GM19099 (cell line): Measurements from ENCODE around the gene PRRG3.

Experiments
- POLR2A ChIP-seq: IDR thresholded peaks from 3 replicates; pipeline ENCODE4 v1.6.1; 2011; ENCODE audit warnings: low read depth; ENCODE audit not compliant: insufficient read length; ENCODE audit errors: extremely low read depth

Gene PRRG3

GRCh38 chrX:151701531-151701930 is 6.3 kb downstream of the PRRG3 start:
- TF ChIP-seq POLR2A: no peak

DNA sequence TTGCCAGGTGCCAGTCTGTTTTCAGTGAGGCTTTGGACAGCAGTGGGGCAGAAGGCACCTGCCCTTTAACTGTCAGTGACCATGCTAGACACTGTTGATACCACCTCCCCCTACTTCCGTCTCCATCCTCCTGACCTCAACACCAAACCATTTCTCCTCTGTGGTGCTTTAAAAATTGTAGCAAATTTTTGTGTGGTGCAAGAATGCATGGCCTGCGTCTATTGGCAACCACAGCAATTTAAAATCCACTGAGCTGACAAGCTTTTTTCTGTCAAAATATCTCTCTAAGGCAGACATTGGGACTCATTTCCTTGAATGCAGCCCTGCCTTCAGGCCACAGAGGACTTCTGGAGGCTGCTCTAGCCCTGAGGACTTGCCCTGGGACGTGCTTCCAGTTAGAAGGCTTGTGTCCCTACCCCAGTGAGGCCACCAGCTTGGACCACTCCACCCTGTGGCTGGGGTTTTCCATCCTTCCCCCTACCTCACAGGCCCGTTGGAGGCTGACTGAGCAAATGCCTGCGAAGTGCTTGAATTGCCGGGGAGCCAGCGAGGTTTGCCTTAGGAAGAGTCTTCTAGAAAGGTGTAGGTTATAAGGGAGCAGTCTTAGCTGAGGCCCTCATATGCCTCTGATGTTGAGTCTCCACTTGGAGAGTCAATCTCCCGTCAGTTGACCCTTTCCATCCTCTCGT is 6.9 kb downstream of the PRRG3 start:
- TF ChIP-seq POLR2A: no peak

- TF ChIP-seq POLR2A: no peak
Measured at GRCh38 chrX:151702741-151703340, 7.6 kb downstream of the PRRG3 start.

- no peak for TF ChIP-seq POLR2A
Measured at GRCh38 chrX:151703487-151703886, 8.2 kb downstream of the PRRG3 start.

GRCh38 chrX:151704041-151704663 is 8.9 kb downstream of the PRRG3 start:
- TF ChIP-seq POLR2A: no peak

DNA sequence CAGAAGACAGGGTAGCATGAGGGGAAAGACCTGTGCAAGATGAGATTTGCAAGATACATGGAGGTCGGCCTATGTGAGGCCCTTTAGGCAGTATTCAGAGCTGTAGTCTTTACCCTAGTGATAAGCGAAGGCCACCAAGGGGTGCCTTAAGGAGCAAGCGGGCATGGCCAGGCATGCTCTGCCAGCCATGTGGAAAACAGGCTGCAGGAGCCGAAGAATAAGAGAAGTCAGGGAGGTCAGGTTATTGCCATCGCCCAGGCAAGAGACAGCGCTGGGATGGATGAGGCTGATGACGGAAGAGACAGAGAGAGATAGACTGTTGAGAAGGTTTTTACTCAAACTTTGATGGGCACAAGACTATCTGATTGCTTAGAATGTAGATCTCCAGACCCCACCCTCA is 13.6 kb downstream of the PRRG3 start:
- TF ChIP-seq POLR2A: no peak

DNA sequence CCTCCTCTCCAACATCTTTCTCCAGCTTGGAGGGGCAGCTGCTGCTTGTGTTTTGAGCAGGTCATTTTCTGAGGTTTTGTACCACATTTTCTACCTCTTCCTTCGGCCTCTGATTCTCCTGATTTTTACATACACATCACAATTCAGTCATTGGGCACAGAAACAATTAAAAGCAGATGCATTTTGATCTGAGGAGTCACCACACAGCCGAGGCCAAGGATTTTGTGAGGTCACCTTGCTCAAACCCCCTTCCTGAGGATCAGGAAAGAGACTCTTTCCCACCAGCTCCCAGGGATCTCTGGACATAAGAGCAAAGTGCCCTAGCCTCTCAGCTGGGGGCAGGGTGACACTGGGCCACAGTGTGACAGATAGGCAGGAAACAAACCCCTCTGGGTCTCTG is 15.2 kb downstream of the PRRG3 start:
- no peak for TF ChIP-seq POLR2A

DNA sequence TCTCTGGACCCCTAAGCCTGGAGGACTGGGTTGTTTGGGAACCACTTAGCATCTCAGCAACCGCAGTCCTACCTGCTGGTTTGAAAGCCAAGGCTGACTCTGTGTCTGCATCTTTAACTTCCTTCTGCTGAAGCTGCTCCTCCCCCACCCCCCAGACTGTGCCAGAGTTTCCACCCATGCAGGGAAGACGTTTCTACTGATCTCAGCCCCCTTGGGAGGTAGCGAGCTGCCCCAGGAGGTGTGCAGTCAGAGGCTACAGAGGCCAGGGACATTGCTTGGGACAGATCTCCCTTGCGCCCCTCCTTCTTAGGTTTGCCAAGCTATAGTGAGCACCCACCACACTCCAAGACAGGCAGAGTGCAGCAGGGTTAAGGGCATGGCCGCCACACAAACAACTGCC is 15.9 kb downstream of the PRRG3 start:
- no peak for TF ChIP-seq POLR2A

DNA sequence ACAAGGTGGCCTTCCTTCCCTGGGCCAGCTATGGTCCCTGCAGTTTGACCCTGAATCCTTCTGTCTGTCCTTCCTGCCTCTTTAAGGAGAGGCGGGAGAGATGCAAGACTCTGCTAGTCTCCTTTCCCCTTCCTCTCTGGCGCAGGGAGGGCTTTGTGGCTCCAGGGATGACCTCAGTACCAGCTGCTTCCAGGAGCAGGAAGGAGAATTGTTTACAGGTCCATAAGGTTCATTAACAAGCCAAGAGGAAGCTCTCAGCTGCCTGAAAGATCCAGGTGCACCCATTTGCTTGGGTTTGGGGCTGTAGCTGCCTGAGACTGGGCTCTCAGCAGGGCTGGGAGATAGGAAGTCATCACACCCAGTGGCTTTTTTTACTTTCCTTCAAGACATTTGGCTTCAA is 16.5 kb downstream of the PRRG3 start:
- no peak for TF ChIP-seq POLR2A

GRCh38 chrX:151712253-151712652 is 17.0 kb downstream of the PRRG3 start:
- no peak for TF ChIP-seq POLR2A

DNA sequence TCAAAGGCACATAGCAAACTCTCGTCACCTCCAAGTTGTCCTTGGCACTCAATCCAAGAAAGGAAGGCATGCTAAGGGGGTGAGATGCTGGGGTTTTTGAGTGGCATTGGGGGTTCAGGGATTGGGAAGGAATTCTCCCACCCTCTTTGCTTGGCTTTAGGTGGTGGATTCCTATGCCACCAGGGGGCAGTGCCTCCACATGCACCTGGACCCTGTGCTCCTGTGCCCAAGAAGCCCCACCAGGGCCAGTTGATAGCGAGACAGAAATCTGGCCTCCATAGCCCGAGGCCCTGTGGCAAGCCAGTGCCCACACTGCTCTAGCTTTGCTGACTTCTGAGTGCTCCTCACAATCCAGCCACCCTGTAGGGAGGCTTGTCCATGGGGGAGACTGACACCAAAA is 18.6 kb downstream of the PRRG3 start:
- no peak for TF ChIP-seq POLR2A

GRCh38 chrX:151714362-151714761 is 19.1 kb downstream of the PRRG3 start:
- no peak for TF ChIP-seq POLR2A

DNA sequence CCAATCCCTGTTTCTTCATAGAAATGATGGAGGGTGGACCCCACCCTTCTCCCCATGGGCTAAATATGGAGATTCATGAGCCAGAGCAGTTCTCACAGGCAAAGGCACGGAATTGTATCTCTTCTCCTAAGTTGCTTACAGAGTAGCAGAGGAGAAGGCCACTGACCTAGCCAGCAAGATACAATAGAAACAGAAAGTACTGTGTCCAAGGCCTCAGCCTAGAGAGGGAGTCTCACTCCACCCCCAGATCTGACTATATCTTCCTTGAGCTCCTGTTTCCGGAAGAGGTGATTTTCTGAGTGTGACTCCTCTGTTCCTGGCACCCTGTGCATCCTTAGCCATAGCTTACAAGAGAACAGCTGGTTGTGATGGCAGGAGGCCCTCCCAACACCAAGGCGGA is 20.5 kb downstream of the PRRG3 start, which contains the start of gene FATE1:
FATE1 (plus strand) TSS at position 284 of the 400 bp plus-strand sequence; CDS start at position 369, 85 bp downstream.
- TF ChIP-seq POLR2A: no peak

- TF ChIP-seq POLR2A: no peak
Measured at GRCh38 chrX:151722241-151722846, 27.1 kb downstream of the PRRG3 start.

GRCh38 chrX:151723156-151723760 is 28.0 kb downstream of the PRRG3 start:
- no peak for TF ChIP-seq POLR2A
